Right atrium auricular region (tissue), 2 donors: ENCODE measurements around the gene SESTD1. TPM values are rescaled to one million over a fixed set of nuclear protein-coding genes. Genes with fewer than 3 reads are reported as not detected.

Experiments
- DNase-seq: peaks from one replicate; pipeline ENCODE4 v3.0.0-alpha.2; 2019; ENCODE audit warnings: low spot score
- H3K27ac ChIP-seq, 2 donors: fragments of 200-600 bp; sonication (generic); 1 replicate in 1 of 2; 2 replicates in 1 of 2; pipeline ENCODE4 v1.5.1; 2016 to 2019
- H3K27me3 ChIP-seq, 2 donors: fragments of 200-600 bp; sonication (generic); one replicate each; pipeline versions ENCODE4 v1.5.1 to v1.6.0; 2017 to 2019
- H3K36me3 ChIP-seq: fragments of 200-600 bp; sonication (generic); one replicate; pipeline ENCODE4 v1.5.1; 2016
- H3K4me1 ChIP-seq, 2 donors: fragments of 200-600 bp; sonication (generic); one replicate each; pipeline versions ENCODE4 v1.5.1 to v1.6.0; 2017 to 2019
- H3K4me3 ChIP-seq, 2 donors: fragments of 200-600 bp; sonication (generic); 1 replicate in 1 of 2; 2 replicates in 1 of 2; pipeline ENCODE4 v1.5.1; 2017 to 2019; ENCODE audit warnings: mild to moderate bottlenecking in 1 of 2, moderate library complexity in 1 of 2
- H3K9me3 ChIP-seq, 2 donors: fragments of 200-600 bp; sonication (generic); one replicate each; pipeline ENCODE4 v1.5.1; 2019
- CTCF ChIP-seq, 2 donors: fragments of 200-600 bp; sonication (generic); IDR thresholded peaks; one replicate each; pipeline ENCODE4 v1.5.1; 2019; ENCODE audit warnings: antibody characterized with exemption in 2 of 2
- total RNA-seq, 2 donors: library from RNA; depleted of rRNA; stranded (reverse); fragments of >200 nt; gene quantifications; one replicate each; pipeline ENCODE4 v1.1.0, GENCODE V29; 2016

SESTD1 gene
- total RNA-seq, 2 donors from 2014 or later: 16.5 to 19.7 TPM

- Histone ChIP-seq H3K4me1 (no peaks in the 10 kb centered on the region), H3K27me3 (no peaks in the 10 kb centered on the region), H3K36me3 (no peaks in the 10 kb centered on the region), H3K9me3 (no peaks in the 10 kb centered on the region), H3K4me3 (no peak overlapping the region), H3K27ac (no peak overlapping the region)
- no peak for DNase-seq
- no peak for TF ChIP-seq CTCF (IDR thresholded peaks at IDR 0.05)
Observed at GRCh38 chr2:179170901-179171300, 93.7 kb downstream of the SESTD1 start.

GRCh38 chr2:179165356-179166000 is 99.2 kb downstream of the SESTD1 start:
- Histone ChIP-seq H3K9me3 (no peaks in the 10 kb centered on the region), H3K36me3 (no peaks in the 10 kb centered on the region), H3K4me1 (no peaks in the 10 kb centered on the region), H3K27me3 (no peaks in the 10 kb centered on the region), H3K27ac (no peak overlapping the region), H3K4me3 (no peak overlapping the region)
- TF ChIP-seq CTCF (IDR thresholded peaks at IDR 0.05): no peak
- DNase-seq: no peak

- H3K9me3 ChIP-seq: no peaks in the 10 kb centered on the region
- peaks cover 20% of the 10 kb centered on the region for H3K36me3 ChIP-seq
- H3K27me3 ChIP-seq: no peaks in the 10 kb centered on the region
- no peak overlapping the region for H3K4me3 ChIP-seq
- no peak overlapping the region for H3K27ac ChIP-seq
- DNase-seq: no peak
- no peaks in the 10 kb centered on the region for H3K4me1 ChIP-seq
- TF ChIP-seq CTCF (IDR thresholded peaks at IDR 0.05): no peak
Observed at GRCh38 chr2:179141206-179141605, 123.4 kb downstream of the SESTD1 start.

GRCh38 chr2:179140571-179140970 is 124.1 kb downstream of the SESTD1 start:
- Histone ChIP-seq H3K27ac (no peak overlapping the region), H3K27me3 (no peaks in the 10 kb centered on the region), H3K36me3 (peaks cover 20% of the 10 kb centered on the region), H3K4me3 (no peak overlapping the region), H3K9me3 (no peaks in the 10 kb centered on the region), H3K4me1 (no peaks in the 10 kb centered on the region)
- DNase-seq: no peak
- no peak for TF ChIP-seq CTCF (IDR thresholded peaks at IDR 0.05)

- H3K4me3 ChIP-seq: no peak overlapping the region
- H3K4me1 ChIP-seq: no peaks in the 10 kb centered on the region
- peaks cover 20% of the 10 kb centered on the region for H3K36me3 ChIP-seq
- TF ChIP-seq CTCF (IDR thresholded peaks at IDR 0.05): no peak
- DNase-seq: no peak
- H3K9me3 ChIP-seq: no peaks in the 10 kb centered on the region
- no peak overlapping the region for H3K27ac ChIP-seq
- no peaks in the 10 kb centered on the region for H3K27me3 ChIP-seq
Observed at GRCh38 chr2:179139506-179139905, 125.1 kb downstream of the SESTD1 start.

- Histone ChIP-seq H3K4me3 (no peak overlapping the region), H3K4me1 (no peaks in the 10 kb centered on the region), H3K27ac (no peak overlapping the region), H3K36me3 (peaks cover 15% of the 10 kb centered on the region), H3K27me3 (no peaks in the 10 kb centered on the region), H3K9me3 (no peaks in the 10 kb centered on the region)
- TF ChIP-seq CTCF (IDR thresholded peaks at IDR 0.05): no peak
- no peak for DNase-seq
Observed at GRCh38 chr2:179137200-179137759, 127.4 kb downstream of the SESTD1 start.
